Activated T-helper 1 cell treated with anti-CD3 and anti-CD28 coated beads, Interleukin-2, amount 50 U/mL, for 16 hours (primary cell): ENCODE measurements around the gene ZNF582.
"Not testable (repeated sequence)": the region's sequence is repeated elsewhere in the genome, so short reads cannot be mapped to it uniquely, and the experiment has no call there.

Experiments used
- DNase-seq, 2 donors: peaks; one replicate each; pipeline ENCODE4 v3.0.0-alpha.2; 2020; ENCODE audit warnings: low read depth in 1 of 2, low spot score in 1 of 2

The ZNF582 gene

GRCh38 chr19:56355517-56355916 is 37.8 kb downstream of the ZNF582 start:
- no peak for DNase-seq

GRCh38 chr19:56351208-56351607 is 42.1 kb downstream of the ZNF582 start:
- no peak for DNase-seq

- DNase-seq, result no peak
Measured at GRCh38 chr19:56350416-56351045, 42.8 kb downstream of the ZNF582 start.

GRCh38 chr19:56348289-56348877 is 45.0 kb downstream of the ZNF582 start:
- DNase-seq, result no peak

GRCh38 chr19:56347163-56347778 is 46.1 kb downstream of the ZNF582 start:
- no peak for DNase-seq

- no peak for DNase-seq
Measured at GRCh38 chr19:56341948-56342347, 51.4 kb downstream of the ZNF582 start.

- not testable (repeated sequence) for DNase-seq
Measured at GRCh38 chr19:56339031-56339430, 54.3 kb downstream of the ZNF582 start.

GRCh38 chr19:56337077-56337476 is 56.3 kb downstream of the ZNF582 start:
- DNase-seq, result not testable (repeated sequence)

GRCh38 chr19:56335371-56335770 is 58.0 kb downstream of the ZNF582 start:
- DNase-seq, result not testable (repeated sequence)

- DNase-seq, result no peak
Measured at GRCh38 chr19:56333506-56333905, 59.8 kb downstream of the ZNF582 start.
